NCI-H2196 treated with DMSO at 0.1 percent for 48 hours (cell line): Measurements from ENCODE around the gene F10.

Source experiments
- DNase-seq: peaks from one replicate; lab custom pipeline; 2025; ENCODE audit not compliant: unreplicated experiment; lab: John Stamatoyannopoulos, UW

F10 gene

GRCh38 chr13:113167575-113167974, 45.0 kb downstream of the F10 start:
- no peak for DNase-seq

- DNase-seq: no peak
Measured at GRCh38 chr13:113168211-113168610, 45.6 kb downstream of the F10 start.

GRCh38 chr13:113169277-113170272, 47.0 kb downstream of the F10 start:
- DNase-seq: no peak

GRCh38 chr13:113170511-113170910, 47.9 kb downstream of the F10 start:
- no peak for DNase-seq

- DNase-seq: no peak
Measured at GRCh38 chr13:113171250-113172125, 48.9 kb downstream of the F10 start.

GRCh38 chr13:113172419-113172926, 49.9 kb downstream of the F10 start:
- no peak for DNase-seq

- DNase-seq: no peak
Measured at GRCh38 chr13:113176280-113176679, 53.7 kb downstream of the F10 start.

GRCh38 chr13:113176822-113177221, 54.2 kb downstream of the F10 start:
- no peak for DNase-seq

GRCh38 chr13:113178070-113178895, 55.7 kb downstream of the F10 start:
- no peak for DNase-seq

GRCh38 chr13:113178896-113179167, 56.2 kb downstream of the F10 start:
- no peak for DNase-seq

GRCh38 chr13:113179374-113180230, 57.0 kb downstream of the F10 start:
- no peak for DNase-seq

GRCh38 chr13:113182046-113182445, 59.4 kb downstream of the F10 start:
- DNase-seq: no peak

GRCh38 chr13:113183450-113184129, 61.0 kb downstream of the F10 start:
- no peak for DNase-seq

GRCh38 chr13:113184568-113185440, 62.2 kb downstream of the F10 start:
- DNase-seq: no peak

GRCh38 chr13:113186061-113186900, 63.7 kb downstream of the F10 start:
- DNase-seq: no peak

- DNase-seq: no peak
Measured at GRCh38 chr13:113187263-113187669, 64.7 kb downstream of the F10 start.

- no peak for DNase-seq
Measured at GRCh38 chr13:113187883-113188665, 65.5 kb downstream of the F10 start.
